Pancreas (tissue), 10 donors: ENCODE data around the gene RAB15. TPM values are rescaled to one million over a fixed set of nuclear protein-coding genes. Genes with fewer than 3 reads are reported as not detected.

Experiments used
- ATAC-seq, 4 donors: fragments of 200-7000 bp; cut with Tn5 transposase; one replicate each; pipeline versions ENCODE4 v1.8.0 to v1.9.1; 2020; ENCODE audit warnings: mild to moderate bottlenecking in 4 of 4, moderate library complexity in 4 of 4
- DNase-seq, 6 donors: peaks; one replicate each; pipeline ENCODE4 v3.0.0-alpha.2; 2020
- FAIRE-seq: peaks from 2 replicates; lab custom pipeline; 2012; peaks lifted over from hg19 to GRCh38; lab: Jason Lieb, UNC
- H3K27ac ChIP-seq, 4 donors: fragments of 200-600 bp; sonication (generic); 1 replicate in 3 of 4; 2 replicates in 1 of 4; pipeline versions ENCODE4 v1.5.0 to v1.8.0; 2020
- H3K27me3 ChIP-seq, 4 donors: fragments of 200-600 bp; one replicate each; pipeline ENCODE4 v1.8.0; 2021
- H3K36me3 ChIP-seq, 3 donors: fragments of 200-600 bp; sonication (generic) in 1 of 3; one replicate each; pipeline versions ENCODE4 v1.5.0 to v1.8.0; 2020 to 2021
- H3K4me1 ChIP-seq, 3 donors: fragments of 200-600 bp; one replicate each; pipeline ENCODE4 v1.8.0; 2021
- H3K4me3 ChIP-seq, 4 donors: fragments of 200-600 bp; sonication (generic) in 2 of 4; one replicate each; pipeline versions ENCODE4 v1.5.0 to v1.8.0; 2020 to 2021
- H3K9me3 ChIP-seq, 4 donors: fragments of 200-600 bp; one replicate each; pipeline ENCODE4 v1.8.0; 2021
- CTCF ChIP-seq, 4 donors: fragments of 200-600 bp; sonication (generic) in 3 of 4; IDR thresholded peaks; one replicate each; pipeline versions ENCODE4 v1.5.0 to v1.8.0; 2021; ENCODE audit warnings: antibody characterized with exemption in 4 of 4
- WGBS, 2 donors: extraction: QIAGEN DNeasy Blood & Tissue Kit; methylation state at CpG; one replicate each; pipeline ENCODE4 v1.1.7; 2013; 5-methylcytosine and 5-hydroxymethylcytosine counted together
- intact Hi-C, 3 donors: fragments of 100-400 bp; cut with DNase I; formaldehyde crosslinking; loops; one replicate each; pipeline versions ENCODE4 v1.11.1 to v1.14.2; 2022
- polyA plus RNA-seq, 2 donors: library from polyadenylated mRNA; stranded (reverse); fragments of 200-250 nt; gene quantifications; one replicate each; pipeline ENCODE4 v1.2.3, GENCODE V29; 2013
- total RNA-seq, 6 donors: library from RNA; stranded (reverse); fragmentation: NEBNext Ultra II Directional in 4 of 6; extraction: Animal tissue kit (Norgen Biotek cat#: 25700) in 4 of 6; gene quantifications; one replicate each; pipeline versions ENCODE4 v1.2.1 to v1.2.4, GENCODE V29; 2021 to 2023
- donor health status: healthy with polysubstance abuse.
- donor health status: DM: no; HTN: no; CAD: no; lungs with moderate emphysema.
- donor health status: DM: no; HTN: no; CAD: no.
- donor health status: control.
- donor health status: control.
- donor health status: Bipolar disorder and iron deficiency.
- donor health status: DM: yes; HTN: yes; CAD: no.
- donor health status: DM: no; HTN: no; CAD: no.
- donor health status: DM: no; HTN: no; CAD: no.
- donor health status: DM: yes; HTN: yes; CAD: no.

The RAB15 gene
- total and polyA plus RNA-seq, 8 donors, result 4.6 to 18.8 (median 7.1) TPM

GRCh38 chr14:64983439-64984310 is 11.5 kb upstream of the RAB15 start:
- DNase-seq (peak in 1 of 6 donors; percentile 24), ATAC-seq (peak in 1 of 4 donors; percentile 13), FAIRE-seq (no peak)
- intact Hi-C loops, result loop anchor here in 1 of 3 donors (10.0 kb wide), 1 partner anchor 159 kb away; no protein-coding TSS in a partner anchor
- Histone ChIP-seq H3K36me3 (no peaks in the 10 kb centered on the region), H3K27me3 (no peaks in the 10 kb centered on the region), H3K27ac (no peak overlapping the region), H3K4me3 (peak overlapping the region in 1 of 4 donors; percentile 22), H3K4me1 (peaks cover 7 to 13% (median 10%) of the 10 kb centered on the region in 3 donors), H3K9me3 (no peaks in the 10 kb centered on the region)
- 4 to 6% methylated on average over 15 of the region's 15 CpGs for WGBS, 2 donors
- peak; percentile 21 to 61 (median 42) for TF ChIP-seq CTCF (IDR thresholded peaks at IDR 0.05)

- no peak for DNase-seq
- WGBS, 2 donors, result 71 to 84% methylated on average over 5 of the region's 5 CpGs
- Histone ChIP-seq H3K4me3 (no peak overlapping the region), H3K27ac (no peak overlapping the region), H3K27me3 (no peaks in the 10 kb centered on the region), H3K4me1 (peaks cover 0 to 4% (median 0%) of the 10 kb centered on the region in 3 donors), H3K36me3 (no peaks in the 10 kb centered on the region), H3K9me3 (no peaks in the 10 kb centered on the region)
- FAIRE-seq, result no peak
- no peak for ATAC-seq
- intact Hi-C loops, result loop anchor here in 2 of 3 donors (10.0 kb wide), 1 partner anchor 155 kb away; no protein-coding TSS in a partner anchor
- no peak for TF ChIP-seq CTCF (IDR thresholded peaks at IDR 0.05)
Observed at GRCh38 chr14:64979336-64980074, 7.4 kb upstream of the RAB15 start.

GRCh38 chr14:64974563-64974962 is 2.4 kb upstream of the RAB15 start:
- Histone ChIP-seq H3K9me3 (no peaks in the 10 kb centered on the region), H3K36me3 (no peaks in the 10 kb centered on the region), H3K4me3 (no peak overlapping the region), H3K27me3 (no peaks in the 10 kb centered on the region), H3K27ac (no peak overlapping the region), H3K4me1 (peaks cover 0 to 10% (median 0%) of the 10 kb centered on the region in 3 donors)
- TF ChIP-seq CTCF (IDR thresholded peaks at IDR 0.05), result no peak
- DNase-seq (no peak), ATAC-seq (no peak), FAIRE-seq (no peak)
- intact Hi-C loops, result loop anchor here in 1 of 3 donors (10.0 kb wide), 1 partner anchor 150 kb away; no protein-coding TSS in a partner anchor
- WGBS, 2 donors, result 78 to 82% methylated on average over 8 of the region's 8 CpGs

GRCh38 chr14:64973826-64974225 is 1.7 kb upstream of the RAB15 start:
- FAIRE-seq (no peak), ATAC-seq (no peak), DNase-seq (no peak)
- intact Hi-C loops, result loop anchor here in 1 of 3 donors (10.0 kb wide), 1 partner anchor 149 kb away; no protein-coding TSS in a partner anchor
- peaks cover 0 to 10% (median 0%) of the 10 kb centered on the region in 3 donors for H3K4me1 ChIP-seq
- no peak overlapping the region for H3K27ac ChIP-seq
- 94 to 97% methylated on average over 8 to 9 of the region's 9 CpGs for WGBS, 2 donors
- no peaks in the 10 kb centered on the region for H3K9me3 ChIP-seq
- no peak overlapping the region for H3K4me3 ChIP-seq
- no peak for TF ChIP-seq CTCF (IDR thresholded peaks at IDR 0.05)
- H3K36me3 ChIP-seq, result no peaks in the 10 kb centered on the region
- no peaks in the 10 kb centered on the region for H3K27me3 ChIP-seq
